ENCODE measurements around the gene CCM2. TPM values are rescaled to one million over a fixed set of nuclear protein-coding genes. Genes with fewer than 3 reads are reported as not detected.
A peak's percentile ranks its signal among the peaks of the same experiment; 100 is the strongest.

CCM2 gene
- total RNA-seq, 2 experiments from 2014 or later, result 134 TPM

DNA sequence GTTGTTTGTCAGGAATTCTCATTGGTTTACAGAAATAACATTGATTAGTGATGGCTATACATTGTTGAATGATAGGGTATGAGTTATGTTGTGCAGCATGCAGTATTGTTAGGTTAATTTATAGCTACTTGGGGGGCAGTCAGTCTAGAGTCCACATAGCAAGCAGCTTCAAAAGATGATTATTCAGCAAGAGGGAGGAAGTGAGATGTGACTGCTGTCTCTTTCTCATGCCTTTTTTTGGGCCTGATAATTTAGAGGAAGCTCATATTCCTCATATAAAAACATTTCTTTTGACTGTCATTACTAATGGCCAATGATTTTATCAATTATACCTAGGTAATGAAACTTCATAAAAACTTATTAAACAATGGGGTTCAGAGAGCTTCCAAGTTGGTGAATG lies 114.9 kb downstream of the CCM2 start:
- H3K27me3 Mint-ChIP-seq, result peaks cover 22% of the 10 kb centered on the region
- H3K36me3 Mint-ChIP-seq (ENCODE audit: low read depth), result peaks cover 3% of the 10 kb centered on the region
- peaks cover 21% of the 10 kb centered on the region for H3K4me1 Mint-ChIP-seq
- CTCF ChIA-PET, result interaction anchor here (0.6 to 1.7 kb wide), 5 partner anchors 21 to 141 kb away, joined by 3 to 7 read pairs (median 3); partner anchors contain the start of gene MYO1G
- H3K4me3 Mint-ChIP-seq, result no peak overlapping the region
- POLR2A ChIA-PET, result interaction anchor here (0.6 kb wide), 1 partner anchor 10 kb away, joined by 3 read pairs; no protein-coding TSS in a partner anchor
- H3K9me3 Mint-ChIP-seq, result no peaks in the 10 kb centered on the region
- no peak overlapping the region for H3K27ac Mint-ChIP-seq
- no peak for DNase-seq

DNA sequence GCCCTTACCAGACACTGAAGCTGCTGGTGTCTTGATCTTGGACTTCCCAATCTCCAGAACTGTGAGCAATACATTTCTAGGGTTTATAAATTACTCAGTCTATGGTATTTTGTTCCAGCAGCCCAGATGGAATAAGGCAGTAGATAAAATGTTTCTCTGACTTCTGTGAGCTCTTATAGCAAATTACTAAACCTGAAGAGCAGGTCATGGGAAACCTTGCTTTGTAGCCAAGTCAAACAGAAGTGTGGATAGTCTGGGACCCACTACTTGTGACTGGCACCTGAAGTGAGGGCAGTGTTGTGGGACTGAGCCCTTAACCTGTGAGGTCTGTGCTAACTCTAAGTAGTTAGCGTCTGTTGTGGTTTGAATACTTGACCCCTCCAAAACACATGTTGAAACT lies 116.0 kb downstream of the CCM2 start:
- no peaks in the 10 kb centered on the region for H3K36me3 Mint-ChIP-seq (ENCODE audit: low read depth)
- no peak for DNase-seq
- no peaks in the 10 kb centered on the region for H3K9me3 Mint-ChIP-seq
- peaks cover 22% of the 10 kb centered on the region for H3K27me3 Mint-ChIP-seq
- ChIA-PET CTCF (interaction anchor here (0.9 to 1.4 kb wide), 3 partner anchors 9 to 253 kb away, joined by 3 to 5 read pairs (median 3); no protein-coding TSS in a partner anchor), POLR2A (no interaction called here)
- H3K4me3 Mint-ChIP-seq, result no peak overlapping the region
- H3K27ac Mint-ChIP-seq, result no peak overlapping the region
- H3K4me1 Mint-ChIP-seq, result peaks cover 15% of the 10 kb centered on the region

DNA sequence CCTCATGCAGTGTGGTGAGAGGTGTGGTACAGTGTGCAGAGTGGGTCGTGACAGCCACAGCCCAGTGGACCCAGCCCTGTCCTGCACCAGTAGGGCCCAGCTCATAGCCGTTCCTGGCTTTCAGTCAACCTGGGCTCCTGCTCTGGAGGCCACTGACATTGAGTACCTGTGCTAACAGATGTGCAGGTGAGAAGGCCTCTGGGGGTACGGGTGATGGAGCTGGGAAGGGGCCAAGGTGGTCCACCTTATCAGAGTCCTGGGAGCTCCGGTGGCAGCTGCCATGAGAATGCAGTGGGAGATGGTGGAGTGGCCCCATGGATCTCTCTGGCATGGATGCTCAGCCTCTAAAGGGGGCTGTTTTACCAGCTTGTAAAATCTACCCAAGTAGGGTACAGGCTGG lies 117.6 kb downstream of the CCM2 start:
- DNase-seq, result no peak
- peaks cover 22% of the 10 kb centered on the region for H3K27me3 Mint-ChIP-seq
- H3K4me1 Mint-ChIP-seq, result peaks cover 13% of the 10 kb centered on the region
- no peak overlapping the region for H3K27ac Mint-ChIP-seq
- H3K4me3 Mint-ChIP-seq, result no peak overlapping the region
- ChIA-PET CTCF (interaction anchor here (0.6 to 2.1 kb wide), 3 partner anchors 16 to 331 kb away, joined by 3 to 10 read pairs (median 3); no protein-coding TSS in a partner anchor), POLR2A (no interaction called here)
- H3K9me3 Mint-ChIP-seq, result no peaks in the 10 kb centered on the region
- H3K36me3 Mint-ChIP-seq (ENCODE audit: low read depth), result no peaks in the 10 kb centered on the region

DNA sequence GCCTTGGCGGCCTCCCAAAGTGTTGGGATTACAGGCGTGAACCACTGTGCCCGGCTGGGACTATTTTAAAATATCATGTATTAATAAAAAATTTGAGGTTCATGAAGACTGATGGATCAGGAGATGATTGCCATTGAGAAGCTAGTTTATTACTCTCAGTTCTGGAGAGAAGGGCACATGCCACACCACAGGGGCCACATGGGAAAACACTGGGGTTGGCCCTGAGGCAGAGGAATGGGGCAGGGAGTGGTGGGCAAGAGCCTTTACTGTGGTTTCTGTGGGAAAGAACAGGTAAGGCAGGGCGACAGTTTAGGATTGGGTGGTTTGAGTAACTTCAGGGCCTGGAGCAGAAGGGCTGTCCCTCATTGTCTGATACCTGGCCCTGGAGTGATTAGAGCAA lies 118.3 kb downstream of the CCM2 start:
- no peaks in the 10 kb centered on the region for H3K9me3 Mint-ChIP-seq
- ChIA-PET CTCF (interaction anchor here (0.8 to 2.1 kb wide), 2 partner anchors 15 to 18 kb away, joined by 3 to 10 read pairs; no protein-coding TSS in a partner anchor), POLR2A (no interaction called here)
- DNase-seq, result no peak
- no peak overlapping the region for H3K27ac Mint-ChIP-seq
- H3K36me3 Mint-ChIP-seq (ENCODE audit: low read depth), result no peaks in the 10 kb centered on the region
- peaks cover 21% of the 10 kb centered on the region for H3K27me3 Mint-ChIP-seq
- H3K4me1 Mint-ChIP-seq, result peaks cover 15% of the 10 kb centered on the region
- H3K4me3 Mint-ChIP-seq, result no peak overlapping the region

DNA sequence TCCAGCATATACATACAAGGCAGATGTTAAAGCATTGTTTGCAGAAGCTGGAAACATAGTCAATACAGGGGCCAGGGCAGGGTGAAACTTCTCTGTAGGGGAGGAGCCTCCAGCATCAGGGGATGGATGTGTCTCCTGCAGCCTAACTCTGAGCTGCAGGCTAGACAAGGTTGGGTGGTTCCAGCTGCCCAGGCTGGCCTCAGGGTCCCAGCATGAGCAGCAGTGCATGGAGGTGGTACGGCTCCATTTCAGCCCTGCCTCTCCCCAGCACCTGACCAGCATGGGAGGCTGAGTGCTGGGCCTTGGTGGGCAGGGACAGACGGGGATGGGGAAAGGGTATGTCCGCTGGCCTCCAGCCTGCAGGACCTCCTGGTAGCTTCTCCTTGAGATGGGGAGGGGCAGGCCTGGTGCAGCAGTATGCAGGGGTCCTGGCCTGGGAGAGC lies 118.9 kb downstream of the CCM2 start:
- peaks cover 21% of the 10 kb centered on the region for H3K4me1 Mint-ChIP-seq
- DNase-seq, result no peak
- H3K36me3 Mint-ChIP-seq (ENCODE audit: low read depth), result no peaks in the 10 kb centered on the region
- no peak overlapping the region for H3K4me3 Mint-ChIP-seq
- H3K27me3 Mint-ChIP-seq, result peaks cover 18% of the 10 kb centered on the region
- POLR2A ChIA-PET, result no interaction called here
- H3K27ac Mint-ChIP-seq, result no peak overlapping the region
- CTCF ChIA-PET, result interaction anchor here (2.1 kb wide), 1 partner anchor 17 kb away, joined by 10 read pairs; no protein-coding TSS in a partner anchor
- no peaks in the 10 kb centered on the region for H3K9me3 Mint-ChIP-seq

DNA sequence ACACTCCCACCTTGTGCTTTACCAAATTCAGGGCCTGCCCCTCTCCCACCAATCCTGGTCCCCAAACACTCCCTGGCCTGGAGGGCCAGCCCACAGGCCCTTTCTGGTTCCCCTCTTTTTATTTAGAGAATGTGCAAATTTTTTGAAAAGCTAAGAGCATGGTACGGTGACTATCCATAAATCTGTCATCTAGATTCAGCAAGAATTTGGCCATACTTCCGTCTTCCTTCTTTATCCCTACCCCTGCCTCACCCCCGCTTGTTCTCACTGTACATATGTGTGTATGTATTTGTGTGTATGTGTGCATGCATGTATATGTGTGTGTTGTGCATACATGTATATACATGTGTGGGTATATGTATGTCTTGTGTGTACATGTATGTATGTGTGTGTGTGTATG lies 119.5 kb downstream of the CCM2 start:
- POLR2A ChIA-PET, result no interaction called here
- no peak overlapping the region for H3K27ac Mint-ChIP-seq
- peaks cover 12% of the 10 kb centered on the region for H3K27me3 Mint-ChIP-seq
- DNase-seq, result no peak
- no peaks in the 10 kb centered on the region for H3K9me3 Mint-ChIP-seq
- no peaks in the 10 kb centered on the region for H3K36me3 Mint-ChIP-seq (ENCODE audit: low read depth)
- CTCF ChIA-PET, result no interaction called here
- H3K4me1 Mint-ChIP-seq, result peaks cover 22% of the 10 kb centered on the region
- no peak overlapping the region for H3K4me3 Mint-ChIP-seq

DNA sequence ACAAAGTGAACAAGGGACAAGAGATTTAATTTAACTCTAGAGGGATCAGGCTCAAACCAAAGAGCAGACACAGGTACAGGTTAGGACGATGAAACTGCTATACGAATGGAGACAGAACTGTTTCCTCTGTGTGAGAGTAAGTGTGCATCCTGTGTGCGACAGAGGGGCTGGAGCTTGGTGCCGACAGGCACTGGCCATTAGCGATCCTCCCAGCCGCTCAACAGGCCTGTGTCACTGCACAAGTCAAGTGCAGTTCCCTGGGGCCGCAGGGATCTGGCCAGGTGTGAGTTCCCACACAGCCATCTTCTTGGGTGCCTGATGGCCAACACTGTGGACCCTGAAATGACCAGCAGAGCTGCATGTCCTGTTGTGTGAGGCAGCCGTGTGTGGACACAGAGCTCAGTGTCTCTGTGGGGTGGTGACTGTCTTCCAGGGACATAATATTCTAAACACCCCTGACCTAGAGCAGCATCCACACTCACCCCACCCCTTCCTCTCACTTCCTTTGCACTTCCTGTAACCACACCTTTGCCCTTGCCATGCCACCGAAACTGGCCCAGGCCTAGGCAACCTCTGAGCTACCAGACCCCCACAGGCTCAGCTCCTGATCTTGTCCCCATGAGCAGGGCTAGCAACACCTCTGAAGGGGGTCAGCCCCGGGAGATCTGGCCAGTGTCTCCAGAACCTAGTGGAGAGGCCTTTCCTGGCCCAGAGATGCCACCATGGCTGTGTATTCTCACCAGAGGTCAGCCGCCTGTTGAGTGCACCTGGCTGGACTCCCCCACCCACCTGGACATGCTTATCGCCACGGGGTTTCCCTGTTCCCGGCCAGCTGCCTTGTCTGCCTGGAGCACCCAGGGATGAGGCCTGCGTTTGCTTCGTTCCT lies 123.2 kb downstream of the CCM2 start:
- CTCF ChIA-PET, result interaction anchor here (0.6 to 3.0 kb wide), 6 partner anchors 10 to 277 kb away, joined by 3 to 15 read pairs (median 4); partner anchors contain the start of gene TBRG4
- Mint-ChIP-seq H3K36me3 (ENCODE audit: low read depth) (no peaks in the 10 kb centered on the region), H3K9me3 (no peaks in the 10 kb centered on the region), H3K4me3 (peak overlapping the region; percentile 1), H3K27ac (peak overlapping the region; percentile 93), H3K4me1 (peaks cover 22% of the 10 kb centered on the region), H3K27me3 (no peaks in the 10 kb centered on the region)
- POLR2A ChIA-PET, result no interaction called here
- no peak for DNase-seq

DNA sequence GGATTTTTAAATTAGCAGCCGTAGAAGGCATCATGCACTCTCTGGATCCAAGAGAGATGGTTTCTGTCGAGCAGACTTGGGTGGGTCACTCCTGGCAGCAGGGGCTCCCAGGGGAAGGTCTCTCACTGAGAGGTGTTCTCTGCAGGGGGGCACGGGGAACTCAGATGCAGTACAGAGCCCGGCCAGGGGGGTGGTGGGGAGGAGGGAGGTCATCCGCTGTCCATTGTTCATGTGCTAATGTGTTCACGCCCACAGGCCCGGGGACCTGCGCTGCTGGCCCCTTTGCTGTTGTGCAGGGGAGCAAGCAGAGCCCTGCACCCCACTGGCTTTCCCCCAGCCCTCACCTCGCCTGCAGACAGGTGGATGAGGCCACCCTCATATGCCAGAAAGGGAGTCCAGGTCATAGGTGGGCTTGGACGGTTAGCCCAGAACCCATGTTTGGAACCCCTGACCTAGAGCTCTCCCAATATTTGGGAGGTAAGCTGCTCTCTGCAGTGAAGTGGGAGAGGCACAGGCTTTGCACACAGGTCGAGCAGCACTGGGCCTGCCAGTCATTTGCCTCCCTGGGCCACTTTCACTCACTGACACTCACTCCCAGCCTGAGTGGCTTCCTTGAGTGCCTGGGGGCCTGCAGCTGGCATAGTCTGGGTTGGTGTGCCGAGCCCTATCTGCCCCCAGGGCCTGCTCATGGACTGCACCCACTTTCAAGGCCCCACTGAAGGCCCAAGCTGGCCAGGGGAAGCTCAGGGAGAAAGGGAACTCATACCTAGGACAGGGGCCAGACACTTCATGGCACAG lies 124.1 kb downstream of the CCM2 start:
- H3K27me3 Mint-ChIP-seq, result no peaks in the 10 kb centered on the region
- ChIA-PET CTCF (interaction anchor here (0.8 to 3.0 kb wide), 4 partner anchors 9 to 278 kb away, joined by 3 to 15 read pairs (median 4); no protein-coding TSS in a partner anchor), POLR2A (no interaction called here)
- H3K4me3 Mint-ChIP-seq, result no peak overlapping the region
- H3K36me3 Mint-ChIP-seq (ENCODE audit: low read depth), result no peaks in the 10 kb centered on the region
- H3K9me3 Mint-ChIP-seq, result no peaks in the 10 kb centered on the region
- DNase-seq, result no peak
- peak overlapping the region; percentile 93 for H3K27ac Mint-ChIP-seq
- peaks cover 17% of the 10 kb centered on the region for H3K4me1 Mint-ChIP-seq

DNA sequence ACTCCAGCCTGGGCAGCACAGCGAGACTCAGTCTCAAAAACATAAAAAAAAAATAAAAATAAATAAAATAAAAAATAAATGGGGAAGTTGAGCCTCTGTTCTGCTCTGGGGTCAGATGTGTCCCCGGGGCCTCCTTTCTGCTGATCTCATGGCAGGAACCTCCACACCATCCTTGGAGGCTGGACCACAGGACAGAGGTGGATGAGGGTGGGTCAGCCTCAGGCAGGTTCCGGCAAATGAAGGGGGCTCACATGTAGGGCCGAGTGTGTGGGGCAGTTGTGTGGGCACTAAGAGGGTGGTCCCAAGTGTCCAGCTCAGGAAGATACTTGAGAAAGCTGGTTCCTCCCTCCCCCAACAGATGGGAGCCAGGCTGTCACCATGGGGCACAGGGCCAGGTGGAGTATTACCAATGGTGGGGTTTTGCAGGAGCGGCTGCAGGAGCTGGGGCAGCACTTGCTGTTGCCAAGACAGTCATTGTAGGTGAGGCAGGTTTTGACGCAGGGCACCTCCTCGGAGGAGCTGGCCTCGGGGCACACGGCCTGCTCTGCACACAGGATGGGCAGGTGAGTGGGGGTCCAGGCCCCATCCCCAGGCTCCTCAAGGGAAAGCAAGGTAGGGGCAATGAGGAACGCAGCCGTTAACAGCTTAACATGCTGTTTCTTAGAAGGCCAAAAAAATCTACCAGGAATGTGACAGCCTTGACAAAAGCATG lies 125.3 kb downstream of the CCM2 start:
- peaks cover 17% of the 10 kb centered on the region for H3K4me1 Mint-ChIP-seq
- H3K27me3 Mint-ChIP-seq, result no peaks in the 10 kb centered on the region
- ChIA-PET CTCF (interaction anchor here (0.7 kb wide), 1 partner anchor 11 kb away, joined by 3 read pairs; no protein-coding TSS in a partner anchor), POLR2A (no interaction called here)
- no peaks in the 10 kb centered on the region for H3K36me3 Mint-ChIP-seq (ENCODE audit: low read depth)
- peak overlapping the region; percentile 58 for H3K27ac Mint-ChIP-seq
- no peak for DNase-seq
- H3K9me3 Mint-ChIP-seq, result no peaks in the 10 kb centered on the region
- H3K4me3 Mint-ChIP-seq, result no peak overlapping the region

Other genes with a start within 250 kb of the CCM2 start
- 1,000 to 10,000 TPM; 1,993 to 2,183 TPM for gene PPIA, start 203.5 kb upstream of the CCM2 start, total RNA-seq
- gene H2AZ2, start 152.1 kb upstream of the CCM2 start, total RNA-seq, result 100 to 1,000 TPM; 327 to 404 TPM
- gene PURB, start 114.7 kb upstream of the CCM2 start, total RNA-seq, result 10 to 100 TPM; 22.9 to 24.1 TPM
- gene MYO1G, start 21.2 kb upstream of the CCM2 start, total RNA-seq, result 100 to 1,000 TPM; 414 to 457 TPM
- not detected for gene NACAD, start 88.8 kb downstream of the CCM2 start, total RNA-seq
- 100 to 1,000 TPM in 1 of 2 experiments, 10 to 100 TPM in 1; 98.9 to 102 TPM for gene TBRG4, start 111.5 kb downstream of the CCM2 start, total RNA-seq
- gene RAMP3, start 157.6 kb downstream of the CCM2 start, total RNA-seq, result not detected